Smooth muscle cell (in vitro differentiated cells): ENCODE results near the gene PPDPF. TPM values are rescaled to one million over a fixed set of nuclear protein-coding genes. Genes with fewer than 3 reads are reported as not detected.
"Not testable (repeated sequence)": the region's sequence is repeated elsewhere in the genome, so short reads cannot be mapped to it uniquely, and the experiment has no call there.

Experiments
- DNase-seq: peaks from one replicate; lab custom pipeline; 2025; ENCODE audit not compliant: unreplicated experiment; lab: John Stamatoyannopoulos, UW
- H2AFZ ChIP-seq: fragments of 200-600 bp; sonication (generic); 2 replicates; pipeline ENCODE4 v1.6.0; 2016; ENCODE audit warnings: antibody characterized with exemption, low read depth, mild to moderate bottlenecking
- H3F3A ChIP-seq: fragments of 200-600 bp; sonication (generic); 2 replicates; pipeline ENCODE4 v1.6.0; 2017; ENCODE audit warnings: antibody characterized with exemption, low read depth
- H3K27ac ChIP-seq: fragments of 200-600 bp; sonication (generic); 2 replicates; pipeline ENCODE4 v1.5.1; 2016; ENCODE audit warnings: low read depth, mild to moderate bottlenecking
- H3K27me3 ChIP-seq: fragments of 200-600 bp; sonication (generic); 2 replicates; pipeline ENCODE4 v1.6.1; 2016; ENCODE audit warnings: low read depth, mild to moderate bottlenecking
- H3K36me3 ChIP-seq: fragments of 200-600 bp; sonication (generic); 2 replicates; pipeline ENCODE4 v1.5.1; 2016; ENCODE audit warnings: low read depth
- H3K4me1 ChIP-seq: fragments of 200-600 bp; sonication (generic); 2 replicates; pipeline ENCODE4 v1.5.1; 2016; ENCODE audit warnings: low read depth
- H3K4me2 ChIP-seq: fragments of 200-600 bp; sonication (generic); 2 replicates; pipeline ENCODE4 v1.6.0; 2016; ENCODE audit warnings: mild to moderate bottlenecking
- H3K4me3 ChIP-seq: fragments of 200-600 bp; sonication (generic); 2 replicates; pipeline ENCODE4 v1.5.1; 2016; ENCODE audit warnings: mild to moderate bottlenecking
- H3K79me2 ChIP-seq: fragments of 200-600 bp; sonication (generic); 2 replicates; pipeline ENCODE4 v1.6.0; 2016; ENCODE audit warnings: low read depth, mild to moderate bottlenecking
- H3K9ac ChIP-seq: fragments of 200-600 bp; sonication (generic); 2 replicates; pipeline ENCODE4 v1.6.0; 2016; ENCODE audit warnings: low read depth
- H3K9me3 ChIP-seq: fragments of 200-600 bp; sonication (generic); replicated peaks from 2 replicates; pipeline ENCODE4 v1.5.1; 2016; ENCODE audit warnings: low read depth
- H4K20me1 ChIP-seq: fragments of 200-600 bp; sonication (generic); 2 replicates; pipeline ENCODE4 v1.6.0; 2016; ENCODE audit warnings: low read depth
- CTCF ChIP-seq: fragments of 200-600 bp; sonication (generic); IDR thresholded peaks from 2 replicates; pipeline ENCODE4 v1.5.1; 2017; ENCODE audit warnings: borderline replicate concordance, mild to moderate bottlenecking, antibody characterized with exemption; ENCODE audit not compliant: insufficient read depth, poor library complexity, severe bottlenecking
- WGBS: methylation state at CpG from one replicate; pipeline ENCODE4 v1.1.7; 2016; ENCODE audit warnings: low lambda C conversion rate; 5-methylcytosine and 5-hydroxymethylcytosine counted together
- polyA plus RNA-seq: library from polyadenylated mRNA; unstranded; fragments of >200 nt; fragmentation: Nextera tagmentation; extraction: Ambion mirVana; gene quantifications from 2 replicates; pipeline ENCODE4 v1.2.1, GENCODE V29; 2016
- total RNA-seq: library from RNA; depleted of rRNA; stranded (reverse); fragments of >200 nt; gene quantifications from 2 replicates; pipeline ENCODE4 v1.2.3, GENCODE V29; 2014

PPDPF gene
- total and polyA plus RNA-seq, 2 experiments from 2014 or later = 118 to 365 TPM

GRCh38 chr20:63570281-63571086 is 49.9 kb downstream of the PPDPF start:
- WGBS = 96% methylated on average over 19 of the region's 28 CpGs
- no peaks in the 10 kb centered on the region for H3K27me3 ChIP-seq
- no peak overlapping the region for H3K4me2 ChIP-seq
- peaks cover 4% of the 10 kb centered on the region for H3K4me1 ChIP-seq
- no peaks in the 10 kb centered on the region for H3K79me2 ChIP-seq
- H4K20me1 ChIP-seq = no peaks in the 10 kb centered on the region
- H3K4me3 ChIP-seq = no peak overlapping the region
- H3F3A ChIP-seq = no peaks in the 10 kb centered on the region
- no peak for DNase-seq
- H3K9ac ChIP-seq = no peak overlapping the region
- no peak overlapping the region for H3K27ac ChIP-seq
- no peak for TF ChIP-seq CTCF
- H3K36me3 ChIP-seq = no peaks in the 10 kb centered on the region
- no peak overlapping the region for H2AFZ ChIP-seq
- no peaks in the 10 kb centered on the region for H3K9me3 ChIP-seq

DNA sequence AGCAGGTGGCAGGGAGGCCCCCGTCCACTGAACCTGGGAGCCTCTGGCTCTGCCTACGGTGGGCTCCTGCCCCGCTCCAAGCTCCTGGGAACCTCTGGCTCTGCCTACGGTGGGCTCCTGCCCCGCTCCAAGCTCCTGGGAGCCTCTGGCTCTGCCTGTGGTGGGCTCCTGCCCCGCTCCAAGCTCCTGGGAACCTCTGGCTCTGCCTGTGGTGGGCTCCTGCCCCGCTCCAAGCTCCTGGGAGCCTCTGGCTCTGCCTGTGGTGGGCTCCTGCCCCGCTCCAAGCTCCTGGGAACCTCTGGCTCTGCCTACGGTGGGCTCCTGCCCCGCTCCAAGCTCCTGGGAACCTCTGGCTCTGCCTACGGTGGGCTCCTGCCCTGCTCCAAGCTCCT is 50.5 kb downstream of the PPDPF start:
- not testable (repeated sequence) for H3K36me3 ChIP-seq, H2AFZ ChIP-seq, H3F3A ChIP-seq, DNase-seq, H4K20me1 ChIP-seq, H3K4me2 ChIP-seq, H3K9ac ChIP-seq, H3K27ac ChIP-seq, H3K4me1 ChIP-seq, H3K4me3 ChIP-seq, H3K27me3 ChIP-seq, H3K9me3 ChIP-seq, H3K79me2 ChIP-seq
- WGBS = 82% methylated on average over 11 of the region's 11 CpGs

Other genes starting within 250 kb of the PPDPF start
- 100 and 101 TPM in 2 replicates for gene ARFGAP1, start 248.0 kb upstream of the PPDPF start, total RNA-seq
- 169 and 188 TPM in 2 replicates for gene ARFGAP1, start 248.0 kb upstream of the PPDPF start, polyA plus RNA-seq
- 0.36 and 0.81 TPM in 2 replicates for gene COL20A1, start 227.6 kb upstream of the PPDPF start, total RNA-seq
- 0.23 and 0.70 TPM in 2 replicates for gene COL20A1, start 227.6 kb upstream of the PPDPF start, polyA plus RNA-seq
- gene CHRNA4, start 159.4 kb upstream of the PPDPF start, total RNA-seq = not detected in 2 replicates
- 0.03 and 0.17 TPM in 2 replicates for gene CHRNA4, start 159.4 kb upstream of the PPDPF start, polyA plus RNA-seq
- 1.5 and 5.1 TPM in 2 replicates for gene KCNQ2, start 48.1 kb upstream of the PPDPF start, total RNA-seq
- gene KCNQ2, start 48.1 kb upstream of the PPDPF start, polyA plus RNA-seq = 1.8 and 5.7 TPM in 2 replicates
- gene EEF1A2, start 21.7 kb upstream of the PPDPF start, total RNA-seq = 1.8 and 5.1 TPM in 2 replicates
- 2.1 and 7.7 TPM in 2 replicates for gene EEF1A2, start 21.7 kb upstream of the PPDPF start, polyA plus RNA-seq
- gene PTK6, start 16.6 kb downstream of the PPDPF start, total RNA-seq = 0.09 TPM in 1 of 2 replicates, not detected in the other
- 0.05 and 0.15 TPM in 2 replicates for gene PTK6, start 16.6 kb downstream of the PPDPF start, polyA plus RNA-seq
- gene SRMS, start 27.0 kb downstream of the PPDPF start, total RNA-seq = not detected in 2 replicates
- 0.19 TPM in 1 of 2 replicates, not detected in the other for gene SRMS, start 27.0 kb downstream of the PPDPF start, polyA plus RNA-seq
- gene FNDC11, start 33.4 kb downstream of the PPDPF start, total RNA-seq = 0.72 and 2.5 TPM in 2 replicates
- gene FNDC11, start 33.4 kb downstream of the PPDPF start, polyA plus RNA-seq = 2.2 and 3.6 TPM in 2 replicates
- gene HELZ2, start 53.5 kb downstream of the PPDPF start, total RNA-seq = 9.8 and 13.8 TPM in 2 replicates
- 3.0 and 4.3 TPM in 2 replicates for gene HELZ2, start 53.5 kb downstream of the PPDPF start, polyA plus RNA-seq
- gene GMEB2, start 106.3 kb downstream of the PPDPF start, total RNA-seq = 8.9 and 9.7 TPM in 2 replicates
- gene GMEB2, start 106.3 kb downstream of the PPDPF start, polyA plus RNA-seq = 11.3 and 14.4 TPM in 2 replicates
- gene STMN3, start 132.7 kb downstream of the PPDPF start, total RNA-seq = 4.8 and 6.9 TPM in 2 replicates
- 10.8 and 12.1 TPM in 2 replicates for gene STMN3, start 132.7 kb downstream of the PPDPF start, polyA plus RNA-seq
- gene RTEL1, start 137.5 kb downstream of the PPDPF start, total RNA-seq = 14.2 and 33.0 TPM in 2 replicates
- gene RTEL1, start 137.5 kb downstream of the PPDPF start, polyA plus RNA-seq = 10.4 and 12.2 TPM in 2 replicates
- gene TNFRSF6B, start 175.9 kb downstream of the PPDPF start, total RNA-seq = 9.2 and 13.1 TPM in 2 replicates
- gene TNFRSF6B, start 175.9 kb downstream of the PPDPF start, polyA plus RNA-seq = 13.1 and 17.1 TPM in 2 replicates
- gene ARFRP1, start 187.2 kb downstream of the PPDPF start, total RNA-seq = 11.8 and 27.4 TPM in 2 replicates
- gene ARFRP1, start 187.2 kb downstream of the PPDPF start, polyA plus RNA-seq = 42.3 and 51.9 TPM in 2 replicates
- gene ZGPAT, start 187.3 kb downstream of the PPDPF start, total RNA-seq = 8.3 and 13.8 TPM in 2 replicates
- gene ZGPAT, start 187.3 kb downstream of the PPDPF start, polyA plus RNA-seq = 32.3 and 36.2 TPM in 2 replicates
- 2.9 and 7.2 TPM in 2 replicates for gene LIME1, start 215.9 kb downstream of the PPDPF start, total RNA-seq
- 6.0 and 6.9 TPM in 2 replicates for gene LIME1, start 215.9 kb downstream of the PPDPF start, polyA plus RNA-seq
- gene SLC2A4RG, start 219.0 kb downstream of the PPDPF start, total RNA-seq = 24.4 and 43.7 TPM in 2 replicates
- 45.6 and 58.4 TPM in 2 replicates for gene SLC2A4RG, start 219.0 kb downstream of the PPDPF start, polyA plus RNA-seq